Bronchial epithelial cell (primary cell): ENCODE results near the gene KRTAP10-7. TPM values are rescaled to one million over a fixed set of nuclear protein-coding genes. Genes with fewer than 3 reads are reported as not detected.
"Not testable (repeated sequence)": the region's sequence is repeated elsewhere in the genome, so short reads cannot be mapped to it uniquely, and the experiment has no call there.

Experiments used
- DNase-seq: peaks from one replicate; pipeline ENCODE4 v3.0.0-alpha.2; 2010; ENCODE audit warnings: low read depth
- FAIRE-seq: peaks from 2 replicates; lab custom pipeline; 2011; peaks lifted over from hg19 to GRCh38; lab: Jason Lieb, UNC
- H3K27me3 ChIP-seq: 2 replicates; pipeline ENCODE4 v1.5.1; 2011; ENCODE audit warnings: low read length; ENCODE audit not compliant: control insufficient read depth, insufficient read depth
- H3K36me3 ChIP-seq: 2 replicates; pipeline ENCODE4 v1.5.1; 2011; ENCODE audit warnings: low read length; ENCODE audit not compliant: control insufficient read depth, insufficient read depth
- H3K4me3 ChIP-seq: 2 replicates; pipeline ENCODE4 v1.5.1; 2011; ENCODE audit warnings: mild to moderate bottlenecking, low read depth, low read length, control low read depth
- CTCF ChIP-seq: IDR thresholded peaks from 2 replicates; pipeline ENCODE4 v1.5.1; 2011; ENCODE audit warnings: mild to moderate bottlenecking, moderate library complexity, low read length, control low read depth, inconsistent platforms; ENCODE audit not compliant: insufficient read depth, severe bottlenecking
- total RNA-seq: library from RNA; depleted of rRNA; stranded (reverse); fragments of >200 nt; gene quantifications from 2 replicates; pipeline ENCODE4 v1.2.1, GENCODE V29; 2014

KRTAP10-7 gene
- total RNA-seq, 1 donor from 2014 or later: not detected

- TF ChIP-seq CTCF: no peak
- no peaks in the 10 kb centered on the region for H3K27me3 ChIP-seq
- no peak overlapping the region for H3K4me3 ChIP-seq
- DNase-seq (no peak), FAIRE-seq (no peak)
- no peaks in the 10 kb centered on the region for H3K36me3 ChIP-seq
These were observed 2.9 kb downstream of the KRTAP10-7 start for GRCh38 chr21:44603109-44603875.

DNA sequence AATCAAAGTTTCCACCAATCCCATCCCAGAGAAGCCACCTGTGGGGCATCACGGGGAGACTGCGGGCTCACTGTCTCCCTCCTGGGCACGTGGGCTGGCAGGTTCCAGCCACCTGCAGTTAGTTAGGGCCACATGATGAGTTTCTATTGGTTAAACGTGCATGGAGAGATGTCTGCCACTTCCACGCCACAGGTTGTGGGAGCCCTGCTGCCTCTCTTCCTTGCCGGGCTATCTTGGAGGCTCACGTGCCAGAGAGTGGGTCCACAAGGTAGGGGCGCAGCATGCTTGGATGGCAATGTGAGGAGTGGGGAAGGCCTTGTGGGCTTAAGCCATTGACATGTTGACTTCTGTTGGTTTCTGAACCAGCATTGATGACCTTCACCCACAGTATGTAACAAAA, 3.5 kb downstream of the KRTAP10-7 start:
- DNase-seq: no peak
- no peak for FAIRE-seq
- no peaks in the 10 kb centered on the region for H3K27me3 ChIP-seq
- no peak overlapping the region for H3K4me3 ChIP-seq
- no peak for TF ChIP-seq CTCF
- no peaks in the 10 kb centered on the region for H3K36me3 ChIP-seq

GRCh38 chr21:44606495-44606894, 6.1 kb downstream of the KRTAP10-7 start:
- no peak for TF ChIP-seq CTCF
- H3K27me3 ChIP-seq: no peaks in the 10 kb centered on the region
- no peak overlapping the region for H3K4me3 ChIP-seq
- DNase-seq (no peak), FAIRE-seq (no peak)
- H3K36me3 ChIP-seq: no peaks in the 10 kb centered on the region

DNA sequence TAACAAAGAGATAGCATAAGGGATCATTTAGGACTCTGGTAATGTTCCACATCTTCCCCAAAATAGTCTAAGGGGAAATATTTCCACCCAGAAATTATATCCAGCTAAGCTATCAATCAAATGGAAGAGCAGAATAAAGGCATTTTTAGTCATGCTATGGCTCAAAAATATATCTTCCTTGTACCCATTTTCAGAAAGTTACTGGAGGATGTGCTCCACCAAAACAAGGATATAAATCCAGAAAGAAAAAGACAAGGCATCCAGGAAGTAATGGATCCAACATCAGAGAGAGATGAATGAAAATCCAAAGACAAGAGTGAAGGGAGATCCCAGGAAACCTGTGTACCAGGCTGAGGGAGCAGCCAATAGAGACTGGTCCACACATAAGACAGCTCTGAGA, 8.8 kb downstream of the KRTAP10-7 start:
- no peaks in the 10 kb centered on the region for H3K27me3 ChIP-seq
- no peaks in the 10 kb centered on the region for H3K36me3 ChIP-seq
- DNase-seq: no peak
- H3K4me3 ChIP-seq: no peak overlapping the region
- no peak for TF ChIP-seq CTCF
- FAIRE-seq: no peak

- not testable (repeated sequence) for H3K36me3 ChIP-seq, FAIRE-seq, H3K27me3 ChIP-seq, DNase-seq, H3K4me3 ChIP-seq
These were observed 9.9 kb downstream of the KRTAP10-7 start for GRCh38 chr21:44610157-44610843.

DNA sequence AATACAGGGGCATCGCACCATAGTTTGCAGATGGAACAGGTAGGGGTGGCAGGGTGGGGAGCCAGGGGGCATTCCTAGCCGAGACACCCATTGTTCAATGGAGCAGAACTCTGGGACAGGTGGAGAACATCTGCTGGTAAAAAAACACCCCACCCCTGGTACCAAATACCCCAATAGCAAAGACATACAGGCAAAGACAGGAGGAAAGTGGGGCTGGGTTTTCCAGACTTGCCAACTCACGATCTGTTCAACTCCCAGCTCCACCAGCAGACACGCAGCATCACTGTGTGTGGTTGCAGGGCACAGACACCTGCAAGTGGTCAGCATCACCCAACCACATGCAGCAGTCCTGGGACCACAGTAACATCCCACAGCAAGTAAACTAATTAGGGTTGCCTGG, 11.2 kb downstream of the KRTAP10-7 start:
- FAIRE-seq (no peak), DNase-seq (no peak)
- no peak for TF ChIP-seq CTCF
- no peaks in the 10 kb centered on the region for H3K36me3 ChIP-seq
- H3K4me3 ChIP-seq: no peak overlapping the region
- H3K27me3 ChIP-seq: no peaks in the 10 kb centered on the region
